Measurements from ENCODE around the gene MYO5C. TPM values are rescaled to one million over a fixed set of nuclear protein-coding genes. Genes with fewer than 3 reads are reported as not detected.
A peak's percentile ranks its signal among the peaks of the same experiment; 100 is the strongest.

MYO5C gene
- total and polyA plus RNA-seq, 2 of the 13 experiments (the other 11 are each of a cell fraction or from before 2014, with no cell fraction given), result 15.7 to 23.7 TPM

GRCh38 chr15:52294881-52295420, 653 bp downstream of the MYO5C start (continued):
- TF ChIP-seq ZNF30 (CRISPR knock-in tag; IDR thresholded peaks at IDR 0.05) (no peak), E2F1 (CRISPR knock-in tag; IDR thresholded peaks at IDR 0.05) (no peak), ZBTB7B (CRISPR knock-in tag; IDR thresholded peaks at IDR 0.05) (no peak), POLR2A (IDR thresholded peaks at IDR 0.05; ENCODE audit: insufficient read depth in 1 of 2, low read depth in 2 of 2, low read length in 2 of 2) (peak in 1 of 2 experiments; percentile 62; a peak in 2 of 4 replicates), HMGXB4 (CRISPR knock-in tag; IDR thresholded peaks at IDR 0.05; ENCODE audit: borderline replicate concordance in 1 of 2, low read depth in 1 of 2) (peak in 1 of 2 experiments; percentile 21; a peak in 1 of 4 replicates), TFDP1 (CRISPR knock-in tag; IDR thresholded peaks at IDR 0.05; ENCODE audit: borderline replicate concordance) (no peak), CENPT (CRISPR knock-in tag; IDR thresholded peaks at IDR 0.05; ENCODE audit: low read depth) (no peak), NFATC3 (CRISPR knock-in tag; IDR thresholded peaks at IDR 0.05) (0 out of 2 replicates have a peak, but pooled peaks have one; percentile 39), PATZ1 (CRISPR knock-in tag; IDR thresholded peaks at IDR 0.05) (peak; percentile 5; the same call in 1 of the 2 replicates), AGO2 (optimal IDR thresholded peaks at IDR 0.05; ENCODE audit: low read depth, low read length) (peak; percentile 63), KMT2B (CRISPR knock-in tag; IDR thresholded peaks at IDR 0.05) (peak; percentile 16), ZNF44 (CRISPR knock-in tag; IDR thresholded peaks at IDR 0.05) (0 out of 2 replicates have a peak, but pooled peaks have one; percentile 45), ZNF891 (CRISPR knock-in tag; IDR thresholded peaks at IDR 0.05) (no peak), ZXDC (CRISPR knock-in tag; IDR thresholded peaks at IDR 0.05) (no peak), ZNF251 (CRISPR knock-in tag; IDR thresholded peaks at IDR 0.05) (no peak)
